Ishikawa (cell line): ENCODE measurements around the gene WEE2.

Source experiments
- CEBPB ChIP-seq: IDR thresholded peaks from 2 replicates; pipeline ENCODE4 v1.6.1; 2012
- EP300 ChIP-seq: IDR thresholded peaks from 2 replicates; pipeline ENCODE4 v1.6.1; 2012; ENCODE audit warnings: borderline replicate concordance
- RAD21 ChIP-seq: IDR thresholded peaks from 2 replicates; pipeline ENCODE4 v1.6.1; 2012; ENCODE audit warnings: low read depth
- TAF1 ChIP-seq: IDR thresholded peaks from 2 replicates; pipeline ENCODE4 v1.6.1; 2012; ENCODE audit warnings: low read depth, mild to moderate bottlenecking
- ZBTB7A ChIP-seq: IDR thresholded peaks from 2 replicates; pipeline ENCODE4 v1.6.1; 2012; ENCODE audit warnings: low read depth
- TF ChIP-seq, protein P1 (sequence below): IDR thresholded peaks from 2 replicates; pipeline ENCODE4 v1.6.1; 2012; ENCODE audit warnings: low read depth, mild to moderate bottlenecking
- TF ChIP-seq, protein P2 (sequence below): IDR thresholded peaks from 2 replicates; pipeline ENCODE4 v1.6.1; 2012

DNA sequence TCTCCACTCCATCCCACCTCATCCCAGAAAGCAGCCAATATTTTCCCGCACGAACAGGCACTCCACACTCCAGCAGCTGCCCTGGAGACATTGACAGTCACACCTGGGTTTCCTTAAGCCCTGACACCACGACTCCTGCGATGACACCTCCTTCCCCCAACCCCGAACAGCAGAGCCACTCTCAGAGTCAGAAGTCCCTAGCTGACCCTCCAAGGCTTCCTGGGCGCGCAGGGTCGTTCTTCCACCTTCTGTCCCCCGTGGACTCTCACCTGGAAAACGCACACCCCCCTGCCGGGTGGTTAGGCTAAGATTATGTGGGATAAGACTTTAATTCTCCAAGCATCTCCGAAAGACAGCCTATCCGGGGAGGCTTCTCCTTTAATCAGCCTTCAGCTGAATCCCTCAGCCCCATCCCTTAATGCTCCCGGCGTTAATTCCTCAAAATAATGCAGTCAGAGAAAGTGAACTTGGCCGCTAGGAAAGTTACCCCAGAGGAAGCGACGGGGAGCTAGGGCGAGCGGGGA lies 7.2 kb upstream of the WEE2 start:
- TF ChIP-seq ZBTB7A = no peak
- TF ChIP-seq EP300 = no peak
- TF ChIP-seq, protein P1, sequence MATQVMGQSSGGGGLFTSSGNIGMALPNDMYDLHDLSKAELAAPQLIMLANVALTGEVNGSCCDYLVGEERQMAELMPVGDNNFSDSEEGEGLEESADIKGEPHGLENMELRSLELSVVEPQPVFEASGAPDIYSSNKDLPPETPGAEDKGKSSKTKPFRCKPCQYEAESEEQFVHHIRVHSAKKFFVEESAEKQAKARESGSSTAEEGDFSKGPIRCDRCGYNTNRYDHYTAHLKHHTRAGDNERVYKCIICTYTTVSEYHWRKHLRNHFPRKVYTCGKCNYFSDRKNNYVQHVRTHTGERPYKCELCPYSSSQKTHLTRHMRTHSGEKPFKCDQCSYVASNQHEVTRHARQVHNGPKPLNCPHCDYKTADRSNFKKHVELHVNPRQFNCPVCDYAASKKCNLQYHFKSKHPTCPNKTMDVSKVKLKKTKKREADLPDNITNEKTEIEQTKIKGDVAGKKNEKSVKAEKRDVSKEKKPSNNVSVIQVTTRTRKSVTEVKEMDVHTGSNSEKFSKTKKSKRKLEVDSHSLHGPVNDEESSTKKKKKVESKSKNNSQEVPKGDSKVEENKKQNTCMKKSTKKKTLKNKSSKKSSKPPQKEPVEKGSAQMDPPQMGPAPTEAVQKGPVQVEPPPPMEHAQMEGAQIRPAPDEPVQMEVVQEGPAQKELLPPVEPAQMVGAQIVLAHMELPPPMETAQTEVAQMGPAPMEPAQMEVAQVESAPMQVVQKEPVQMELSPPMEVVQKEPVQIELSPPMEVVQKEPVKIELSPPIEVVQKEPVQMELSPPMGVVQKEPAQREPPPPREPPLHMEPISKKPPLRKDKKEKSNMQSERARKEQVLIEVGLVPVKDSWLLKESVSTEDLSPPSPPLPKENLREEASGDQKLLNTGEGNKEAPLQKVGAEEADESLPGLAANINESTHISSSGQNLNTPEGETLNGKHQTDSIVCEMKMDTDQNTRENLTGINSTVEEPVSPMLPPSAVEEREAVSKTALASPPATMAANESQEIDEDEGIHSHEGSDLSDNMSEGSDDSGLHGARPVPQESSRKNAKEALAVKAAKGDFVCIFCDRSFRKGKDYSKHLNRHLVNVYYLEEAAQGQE = no peak
- TF ChIP-seq TAF1 = no peak
- no peak for TF ChIP-seq CEBPB
- TF ChIP-seq RAD21 = no peak
- TF ChIP-seq, protein P2, sequence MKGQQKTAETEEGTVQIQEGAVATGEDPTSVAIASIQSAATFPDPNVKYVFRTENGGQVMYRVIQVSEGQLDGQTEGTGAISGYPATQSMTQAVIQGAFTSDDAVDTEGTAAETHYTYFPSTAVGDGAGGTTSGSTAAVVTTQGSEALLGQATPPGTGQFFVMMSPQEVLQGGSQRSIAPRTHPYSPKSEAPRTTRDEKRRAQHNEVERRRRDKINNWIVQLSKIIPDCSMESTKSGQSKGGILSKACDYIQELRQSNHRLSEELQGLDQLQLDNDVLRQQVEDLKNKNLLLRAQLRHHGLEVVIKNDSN = no peak
